SW 1271 (cell line): ENCODE results near the gene TTC19.

Experiments used
- DNase-seq, 2 experiments: peaks; one replicate each; lab custom pipeline; 2025; lab: John Stamatoyannopoulos, UW

Gene TTC19

GRCh38 chr17:15999141-15999973 lies at the start of gene TTC19, which contains the start of gene ZSWIM7:
Gene TTC19 (plus strand): TSS chr17:15999824. CDS start chr17:15999849, 25 bp downstream.
Gene ZSWIM7 (minus strand): TSS chr17:15999704. CDS start chr17:15999594, 110 bp downstream.
- DNase-seq, result peak; percentile 91 to 96

GRCh38 chr17:15951368-15952047 lies 48.1 kb upstream of the TTC19 start:
- DNase-seq, result no peak

GRCh38 chr17:15952048-15952532 lies 47.5 kb upstream of the TTC19 start:
- DNase-seq, result no peak

- no peak for DNase-seq
These were observed 46.5 kb upstream of the TTC19 start for GRCh38 chr17:15952916-15953790.

GRCh38 chr17:15954222-15954621 lies 45.4 kb upstream of the TTC19 start:
- DNase-seq, result peak; percentile 98 to 99

GRCh38 chr17:15955793-15956541 lies 43.7 kb upstream of the TTC19 start:
- DNase-seq, result no peak

GRCh38 chr17:15957206-15957605 lies 42.4 kb upstream of the TTC19 start:
- DNase-seq, result no peak

GRCh38 chr17:15957608-15958307 lies 41.9 kb upstream of the TTC19 start:
- DNase-seq, result no peak

GRCh38 chr17:15958484-15958854 lies 41.2 kb upstream of the TTC19 start:
- no peak for DNase-seq

GRCh38 chr17:15963670-15964110 lies 35.9 kb upstream of the TTC19 start:
- DNase-seq, result peak; percentile 80 to 94

- no peak for DNase-seq
These were observed 34.1 kb upstream of the TTC19 start for GRCh38 chr17:15965528-15965927.

- no peak for DNase-seq
These were observed 33.3 kb upstream of the TTC19 start for GRCh38 chr17:15966183-15966878.

- DNase-seq, result peak in 1 of 2 experiments; percentile 40
These were observed 32.8 kb upstream of the TTC19 start for GRCh38 chr17:15966879-15967248.

- DNase-seq, result no peak
These were observed 31.8 kb upstream of the TTC19 start for GRCh38 chr17:15967706-15968399.

- no peak for DNase-seq
These were observed 30.2 kb upstream of the TTC19 start for GRCh38 chr17:15969463-15969862.

GRCh38 chr17:15970500-15970899 lies 29.1 kb upstream of the TTC19 start:
- DNase-seq, result no peak

- DNase-seq, result no peak
These were observed 28.4 kb upstream of the TTC19 start for GRCh38 chr17:15971098-15971678.

- no peak for DNase-seq
These were observed 27.7 kb upstream of the TTC19 start for GRCh38 chr17:15971882-15972281.

GRCh38 chr17:15972497-15972951 lies 27.1 kb upstream of the TTC19 start:
- DNase-seq, result no peak
